CD4-positive, alpha-beta T cell (primary cell): ENCODE measurements around the gene SLIT2. TPM values are rescaled to one million over a fixed set of nuclear protein-coding genes. Genes with fewer than 3 reads are reported as not detected.

ENCODE experiments used
- ATAC-seq: fragments of 200-7000 bp; cut with Tn5 transposase; one replicate; pipeline ENCODE4 v1.10.0; 2022; ENCODE audit warnings: mild to moderate bottlenecking; ENCODE audit not compliant: poor library complexity
- CTCF ChIA-PET: fragments of 350-600 bp; sonication (Branson Sonifier 250); formaldehyde crosslinking; loops from one replicate; lab custom pipeline; 2021; ENCODE audit warnings: antibody characterized with exemption, inconsistent platforms; lab: Charles Lee
- POLR2A ChIA-PET: fragments of 350-600 bp; sonication (Branson Sonifier 250); formaldehyde crosslinking; loops from one replicate; lab custom pipeline; 2021; ENCODE audit warnings: antibody characterized with exemption, inconsistent platforms; lab: Charles Lee
- DNase-seq, 14 experiments: peaks; one replicate each; pipeline ENCODE4 v3.0.0-alpha.2; 2013 to 2020; ENCODE audit warnings: mixed read lengths in 2 of 14
- H3K27ac ChIP-seq, 2 donors: one replicate each; pipeline versions ENCODE4 v1.5.1 to v1.7.0; 2013; ENCODE audit warnings: low read length in 2 of 2, low read depth in 1 of 2, mild to moderate bottlenecking in 1 of 2
- H3K27me3 ChIP-seq, 2 experiments: 1 replicate in 1 of 2; 2 replicates in 1 of 2; pipeline versions ENCODE4 v1.6.1 to v1.7.0; 2013; ENCODE audit warnings: low read length in 2 of 2, control low read depth in 1 of 2, mild to moderate bottlenecking in 1 of 2, moderate library complexity in 1 of 2; ENCODE audit not compliant: insufficient read depth in 2 of 2, control insufficient read depth in 1 of 2
- H3K36me3 ChIP-seq: one replicate; pipeline ENCODE4 v1.6.1; 2013; ENCODE audit warnings: low read length, control low read depth; ENCODE audit not compliant: insufficient read depth
- H3K4me1 ChIP-seq: one replicate; pipeline ENCODE4 v1.6.1; 2013; ENCODE audit warnings: low read length, control low read depth; ENCODE audit not compliant: insufficient read depth
- H3K4me3 ChIP-seq: one replicate; pipeline ENCODE4 v1.5.1; 2013; ENCODE audit warnings: mild to moderate bottlenecking, low read length, moderate library complexity
- H3K9me3 ChIP-seq, 2 experiments: 1 replicate in 1 of 2; 2 replicates in 1 of 2; pipeline versions ENCODE4 v1.6.1 to v1.7.0; 2013; ENCODE audit warnings: low read length in 2 of 2, mild to moderate bottlenecking in 2 of 2, control low read depth in 1 of 2, moderate library complexity in 1 of 2; ENCODE audit not compliant: control insufficient read depth in 1 of 2, insufficient read depth in 1 of 2
- H3K27ac Mint-ChIP-seq: one replicate; pipeline ENCODE4 v1.8.0; 2020; ENCODE audit warnings: mixed read lengths
- H3K27me3 Mint-ChIP-seq: one replicate; pipeline ENCODE4 v1.8.0; 2021; ENCODE audit warnings: mixed read lengths
- H3K36me3 Mint-ChIP-seq: one replicate; pipeline ENCODE4 v1.8.0; 2021; ENCODE audit warnings: low read depth, mixed read lengths
- H3K4me1 Mint-ChIP-seq: one replicate; pipeline ENCODE4 v1.8.0; 2021; ENCODE audit warnings: low read depth, mixed read lengths
- H3K4me3 Mint-ChIP-seq: one replicate; pipeline ENCODE4 v1.8.0; 2020; ENCODE audit warnings: mild to moderate bottlenecking, mixed read lengths
- H3K9me3 Mint-ChIP-seq: one replicate; pipeline ENCODE4 v1.8.0; 2020; ENCODE audit warnings: mixed read lengths
- intact Hi-C, 2 experiments: fragments of 100-400 bp; cut with DNase I in 1 of 2; cut with micrococcal nuclease in 1 of 2; formaldehyde crosslinking; loops; one replicate each; pipeline versions ENCODE4 v1.15.1 to v1.9.0; 2023 to 2025; cut with DNase I, micrococcal nuclease
- total RNA-seq, 174 experiments: library from RNA in 2 of 174; stranded (reverse) in 2 of 174; gene quantifications; one replicate each; pipeline ENCODE4 v1.2.3 and lab custom pipeline; 2021 to 2026
- TF ChIP-seq, protein P1 (sequence below): fragments of 200-600 bp; IDR thresholded peaks from one replicate; pipeline ENCODE4 v1.8.0; 2022; ENCODE audit warnings: antibody characterized with exemption, mild to moderate bottlenecking

SLIT2 gene
- total RNA-seq, 2 experiments from 2014 or later: not detected

DNA sequence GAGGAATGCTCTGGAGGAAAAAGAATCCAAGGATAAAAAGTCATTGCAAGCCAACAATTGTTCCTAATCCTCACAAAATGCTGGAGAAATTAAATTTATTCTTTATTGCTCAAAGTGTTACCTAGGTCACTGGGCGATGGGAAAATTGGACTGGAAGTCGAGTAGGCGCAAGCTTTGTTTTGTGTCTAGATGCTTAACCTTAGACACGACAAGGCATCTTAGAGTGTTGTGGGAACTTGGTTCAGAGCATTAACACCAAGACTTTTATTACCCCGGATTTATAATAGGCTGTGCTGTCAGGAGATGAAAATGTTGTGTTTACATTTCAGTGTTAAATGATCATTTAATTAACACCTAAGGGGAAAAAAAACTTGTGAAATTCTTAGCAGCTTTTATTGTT is 25.1 kb downstream of the SLIT2 start:
- intact Hi-C loops: no loop called here
- POLR2A ChIA-PET: no interaction called here
- CTCF ChIA-PET: no interaction called here
- Histone ChIP-seq H3K4me1 (no peaks in the 10 kb centered on the region), H3K27me3 (no peaks in the 10 kb centered on the region), H3K36me3 (no peaks in the 10 kb centered on the region), H3K9me3 (no peaks in the 10 kb centered on the region), H3K4me3 (no peak overlapping the region), H3K27ac (no peak overlapping the region)
- DNase-seq (no peak), ATAC-seq (no peak)
- Mint-ChIP-seq H3K4me3 (no peak overlapping the region), H3K27ac (no peak overlapping the region), H3K9me3 (no peaks in the 10 kb centered on the region), H3K36me3 (no peaks in the 10 kb centered on the region), H3K4me1 (no peaks in the 10 kb centered on the region), H3K27me3 (no peaks in the 10 kb centered on the region)
- TF ChIP-seq, protein P1, sequence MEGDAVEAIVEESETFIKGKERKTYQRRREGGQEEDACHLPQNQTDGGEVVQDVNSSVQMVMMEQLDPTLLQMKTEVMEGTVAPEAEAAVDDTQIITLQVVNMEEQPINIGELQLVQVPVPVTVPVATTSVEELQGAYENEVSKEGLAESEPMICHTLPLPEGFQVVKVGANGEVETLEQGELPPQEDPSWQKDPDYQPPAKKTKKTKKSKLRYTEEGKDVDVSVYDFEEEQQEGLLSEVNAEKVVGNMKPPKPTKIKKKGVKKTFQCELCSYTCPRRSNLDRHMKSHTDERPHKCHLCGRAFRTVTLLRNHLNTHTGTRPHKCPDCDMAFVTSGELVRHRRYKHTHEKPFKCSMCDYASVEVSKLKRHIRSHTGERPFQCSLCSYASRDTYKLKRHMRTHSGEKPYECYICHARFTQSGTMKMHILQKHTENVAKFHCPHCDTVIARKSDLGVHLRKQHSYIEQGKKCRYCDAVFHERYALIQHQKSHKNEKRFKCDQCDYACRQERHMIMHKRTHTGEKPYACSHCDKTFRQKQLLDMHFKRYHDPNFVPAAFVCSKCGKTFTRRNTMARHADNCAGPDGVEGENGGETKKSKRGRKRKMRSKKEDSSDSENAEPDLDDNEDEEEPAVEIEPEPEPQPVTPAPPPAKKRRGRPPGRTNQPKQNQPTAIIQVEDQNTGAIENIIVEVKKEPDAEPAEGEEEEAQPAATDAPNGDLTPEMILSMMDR: no peak

DNA sequence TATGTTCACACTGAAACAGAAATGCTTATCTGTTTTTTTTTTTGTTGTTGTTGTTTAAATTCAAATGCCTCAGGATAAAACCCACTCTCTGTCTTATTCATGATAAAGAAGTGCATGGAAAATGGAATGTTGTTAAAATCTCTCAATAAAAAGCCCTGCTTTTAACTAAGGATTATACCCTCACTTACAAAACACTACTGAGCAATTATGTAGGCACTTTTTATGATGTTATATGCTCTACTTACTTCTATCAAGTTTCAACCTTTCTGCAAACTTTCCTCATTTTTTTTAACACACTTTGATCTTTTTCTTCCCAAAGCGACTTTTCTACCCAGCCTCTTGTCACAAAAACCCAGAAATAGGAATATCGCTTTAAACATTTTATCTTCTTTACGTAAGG is 26.5 kb downstream of the SLIT2 start:
- no peaks in the 10 kb centered on the region for H3K4me1 Mint-ChIP-seq
- no peaks in the 10 kb centered on the region for H3K36me3 Mint-ChIP-seq
- POLR2A ChIA-PET: no interaction called here

DNA sequence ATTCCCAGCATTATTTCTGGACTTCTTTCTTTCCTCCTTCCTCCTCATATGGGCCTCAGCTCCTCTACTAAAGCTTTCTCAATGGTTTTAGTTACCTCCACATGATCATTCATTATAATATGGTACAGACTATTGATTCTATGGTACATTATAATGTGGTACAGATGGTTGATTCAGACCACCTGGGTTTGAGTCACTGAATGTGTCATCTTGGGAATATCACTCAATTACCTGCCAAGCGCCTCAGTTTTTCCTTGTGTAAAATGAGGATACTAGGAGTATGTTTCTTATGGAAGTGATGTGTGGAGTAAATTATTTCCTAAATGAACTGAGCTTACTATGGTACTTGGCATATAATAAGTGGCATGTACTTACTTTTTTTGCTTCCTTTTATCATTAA is 27.7 kb downstream of the SLIT2 start:
- no peak overlapping the region for H3K4me3 ChIP-seq
- no peak overlapping the region for H3K27ac ChIP-seq
- no peak overlapping the region for H3K27ac Mint-ChIP-seq
- no peak for ATAC-seq
- no peaks in the 10 kb centered on the region for H3K36me3 Mint-ChIP-seq
- no peaks in the 10 kb centered on the region for H3K4me1 Mint-ChIP-seq
- no peaks in the 10 kb centered on the region for H3K9me3 Mint-ChIP-seq
- intact Hi-C loops: no loop called here
- TF ChIP-seq, protein P1: no peak
- H3K4me1 ChIP-seq: no peaks in the 10 kb centered on the region
- CTCF ChIA-PET: no interaction called here
- no peaks in the 10 kb centered on the region for H3K27me3 ChIP-seq
- no peaks in the 10 kb centered on the region for H3K36me3 ChIP-seq
- no peak for DNase-seq
- POLR2A ChIA-PET: no interaction called here
- H3K4me3 Mint-ChIP-seq: no peak overlapping the region
- H3K27me3 Mint-ChIP-seq: no peaks in the 10 kb centered on the region
- no peaks in the 10 kb centered on the region for H3K9me3 ChIP-seq

More for the DNA sequence above, 26.5 kb downstream of the SLIT2 start:
- Mint-ChIP-seq H3K4me3 (no peak overlapping the region), H3K9me3 (no peaks in the 10 kb centered on the region), H3K27me3 (no peaks in the 10 kb centered on the region), H3K27ac (no peak overlapping the region)
- DNase-seq: no peak
- TF ChIP-seq, protein P1: no peak
- Histone ChIP-seq H3K36me3 (no peaks in the 10 kb centered on the region), H3K27me3 (no peaks in the 10 kb centered on the region), H3K27ac (no peak overlapping the region), H3K9me3 (no peaks in the 10 kb centered on the region), H3K4me3 (no peak overlapping the region), H3K4me1 (no peaks in the 10 kb centered on the region)
- no peak for ATAC-seq
- CTCF ChIA-PET: no interaction called here
- intact Hi-C loops: no loop called here
